NK-92 (cell line): Measurements from ENCODE around the gene NUS1.
"Not testable (repeated sequence)": the region's sequence is repeated elsewhere in the genome, so short reads cannot be mapped to it uniquely, and the experiment has no call there.

Experiments
- DNase-seq: peaks from one replicate; lab custom pipeline; 2025; ENCODE audit not compliant: unreplicated experiment; lab: John Stamatoyannopoulos, UW

The NUS1 gene

GRCh38 chr6:117674991-117675657, at the start of gene NUS1:
Gene NUS1 (plus strand): TSS chr6:117675469. CDS start chr6:117675671, 202 bp downstream.
- peak; percentile 90 for DNase-seq

- DNase-seq = no peak
Measured at GRCh38 chr6:117627533-117627932, 47.7 kb upstream of the NUS1 start.

GRCh38 chr6:117629119-117629660, 46.1 kb upstream of the NUS1 start:
- DNase-seq = no peak

- DNase-seq = no peak
Measured at GRCh38 chr6:117637770-117638169, 37.5 kb upstream of the NUS1 start.

- no peak for DNase-seq
Measured at GRCh38 chr6:117642976-117643375, 32.3 kb upstream of the NUS1 start.

- DNase-seq = not testable (repeated sequence)
Measured at GRCh38 chr6:117651984-117652383, 23.3 kb upstream of the NUS1 start.

GRCh38 chr6:117653949-117654348, 21.3 kb upstream of the NUS1 start:
- DNase-seq = no peak

- no peak for DNase-seq
Measured at GRCh38 chr6:117655380-117655779, 19.9 kb upstream of the NUS1 start.

- DNase-seq = no peak
Measured at GRCh38 chr6:117666881-117667280, 8.4 kb upstream of the NUS1 start.

GRCh38 chr6:117668736-117669135, 6.5 kb upstream of the NUS1 start:
- DNase-seq = no peak

GRCh38 chr6:117674503-117674902, 766 bp upstream of the NUS1 start:
- no peak for DNase-seq

- not testable (repeated sequence) for DNase-seq
Measured at GRCh38 chr6:117675658-117676301, 511 bp downstream of the NUS1 start.

GRCh38 chr6:117676577-117677218, 1.4 kb downstream of the NUS1 start:
- DNase-seq = no peak

- no peak for DNase-seq
Measured at GRCh38 chr6:117677553-117678141, 2.4 kb downstream of the NUS1 start.

- DNase-seq = no peak
Measured at GRCh38 chr6:117681162-117681741, 6.0 kb downstream of the NUS1 start.

GRCh38 chr6:117684749-117685148, 9.5 kb downstream of the NUS1 start:
- no peak for DNase-seq

- no peak for DNase-seq
Measured at GRCh38 chr6:117685359-117685758, 10.1 kb downstream of the NUS1 start.

GRCh38 chr6:117687021-117687648, 11.9 kb downstream of the NUS1 start:
- DNase-seq = no peak

GRCh38 chr6:117689584-117689983, 14.3 kb downstream of the NUS1 start:
- not testable (repeated sequence) for DNase-seq

- DNase-seq = no peak
Measured at GRCh38 chr6:117706504-117706903, 31.2 kb downstream of the NUS1 start.
